Activated CD8-positive, alpha-beta memory T cell treated with anti-CD3 and anti-CD28 coated beads, Interleukin-2, amount 10 ng/mL, durations not matched to agents 7 days and 5 days (primary cell): ENCODE results near the gene SYCE3. TPM values are rescaled to one million over a fixed set of nuclear protein-coding genes. Genes with fewer than 3 reads are reported as not detected.
"Not testable (repeated sequence)": the region's sequence is repeated elsewhere in the genome, so short reads cannot be mapped to it uniquely, and the experiment has no call there.

Source experiments
- ATAC-seq: fragments of 150-1000 bp; cut with Tn5 transposase; one replicate; pipeline ENCODE4 v1.10.0; 2021; ENCODE audit warnings: moderate library complexity
- CTCF ChIA-PET: fragments of 350-600 bp; sonication (Branson Sonifier 250); formaldehyde crosslinking; loops from one replicate; lab custom pipeline; 2021; ENCODE audit warnings: antibody characterized with exemption; lab: Charles Lee
- DNase-seq: peaks from one replicate; pipeline ENCODE4 v3.0.0-alpha.2; 2020
- H3K27ac Mint-ChIP-seq: one replicate; pipeline ENCODE4 v1.8.0; 2021; ENCODE audit warnings: mild to moderate bottlenecking, mixed read lengths
- H3K27me3 Mint-ChIP-seq: one replicate; pipeline ENCODE4 v1.8.0; 2021; ENCODE audit warnings: mixed read lengths
- H3K36me3 Mint-ChIP-seq: one replicate; pipeline ENCODE4 v1.8.0; 2021; ENCODE audit warnings: mild to moderate bottlenecking, mixed read lengths
- H3K4me1 Mint-ChIP-seq: one replicate; pipeline ENCODE4 v1.8.0; 2021; ENCODE audit warnings: mixed read lengths
- H3K4me3 Mint-ChIP-seq: one replicate; pipeline ENCODE4 v1.8.0; 2021; ENCODE audit warnings: mild to moderate bottlenecking, moderate library complexity, mixed read lengths
- H3K9me3 Mint-ChIP-seq: one replicate; pipeline ENCODE4 v1.8.0; 2022; ENCODE audit warnings: low read depth, mixed read lengths
- total RNA-seq, 2 experiments: library from RNA; stranded (reverse); gene quantifications; one replicate each; pipeline ENCODE4 v1.2.3, GENCODE V29; 2021

The SYCE3 gene
- total RNA-seq, 2 experiments from 2014 or later, result 0.76 to 0.96 TPM

- Mint-ChIP-seq H3K4me1 (peaks cover 50% of the 10 kb centered on the region), H3K27me3 (no peaks in the 10 kb centered on the region), H3K4me3 (peak overlapping the region; percentile 54), H3K9me3 (no peaks in the 10 kb centered on the region), H3K36me3 (peaks cover 3% of the 10 kb centered on the region), H3K27ac (peak overlapping the region; percentile 80)
- DNase-seq (no peak), ATAC-seq (no peak)
- CTCF ChIA-PET, result interaction anchor here (0.9 to 8.5 kb wide), 13 partner anchors 8 to 297 kb away, joined by 3 to 75 read pairs (median 8); partner anchors contain the start of genes HDAC10, NCAPH2, SCO2 and SYCE3
Observed at GRCh38 chr22:50547263-50547985, 15.3 kb downstream of the SYCE3 start.

- CTCF ChIA-PET, result interaction anchor here (0.8 to 8.5 kb wide), 12 partner anchors 7 to 94 kb away, joined by 3 to 75 read pairs (median 18); partner anchors contain the start of genes NCAPH2, SCO2, SYCE3 and TYMP
- Mint-ChIP-seq H3K4me1 (peaks cover 58% of the 10 kb centered on the region), H3K4me3 (peak overlapping the region; percentile 32), H3K27me3 (no peaks in the 10 kb centered on the region), H3K36me3 (peaks cover 4% of the 10 kb centered on the region), H3K27ac (peak overlapping the region; percentile 92), H3K9me3 (no peaks in the 10 kb centered on the region)
- ATAC-seq, result no peak
- DNase-seq, result no peak
Observed at GRCh38 chr22:50546326-50547262, 16.1 kb downstream of the SYCE3 start.

- no peaks in the 10 kb centered on the region for H3K27me3 Mint-ChIP-seq
- peaks cover 7% of the 10 kb centered on the region for H3K36me3 Mint-ChIP-seq
- H3K9me3 Mint-ChIP-seq, result no peaks in the 10 kb centered on the region
- CTCF ChIA-PET, result interaction anchor here (0.7 to 2.5 kb wide), 10 partner anchors 8 to 95 kb away, joined by 3 to 22 read pairs (median 6); partner anchors contain the start of genes SCO2, SYCE3 and TYMP
- DNase-seq, result peak; percentile 78
- H3K4me3 Mint-ChIP-seq, result peak within 1 kb of the TSS; percentile 32
- H3K4me1 Mint-ChIP-seq, result peaks cover 65% of the 10 kb centered on the region
- peak; percentile 20 for ATAC-seq
- H3K27ac Mint-ChIP-seq, result peak within 1 kb of the TSS; percentile 92
Observed at GRCh38 chr22:50545522-50546325, 17.0 kb downstream of the SYCE3 start, which contains the start of gene KLHDC7B. Gene KLHDC7B, plus strand, starts transcription at chr22:50545899. Its CDS starts 345 bp downstream, at chr22:50546244.

- Mint-ChIP-seq H3K4me1 (peaks cover 64% of the 10 kb centered on the region), H3K4me3 (peak overlapping the region; percentile 49)
Observed at GRCh38 chr22:50544746-50545253, 17.9 kb downstream of the SYCE3 start.

GRCh38 chr22:50544078-50544745 is 18.5 kb downstream of the SYCE3 start:
- Mint-ChIP-seq H3K27me3 (no peaks in the 10 kb centered on the region), H3K27ac (peak overlapping the region; percentile 92), H3K4me1 (peaks cover 65% of the 10 kb centered on the region), H3K4me3 (peak overlapping the region; percentile 49), H3K9me3 (no peaks in the 10 kb centered on the region), H3K36me3 (peaks cover 7% of the 10 kb centered on the region)
- ATAC-seq (peak; percentile 51), DNase-seq (peak; percentile 93)
- CTCF ChIA-PET, result interaction anchor here (1.6 to 2.5 kb wide), 6 partner anchors 12 to 77 kb away, joined by 6 to 22 read pairs (median 16); partner anchors contain the start of genes SCO2, SYCE3 and TYMP

More at GRCh38 chr22:50544746-50545253, 17.9 kb downstream of the SYCE3 start:
- CTCF ChIA-PET, result interaction anchor here (0.7 to 2.5 kb wide), 7 partner anchors 9 to 77 kb away, joined by 3 to 22 read pairs (median 12); partner anchors contain the start of genes SCO2, SYCE3 and TYMP
- Mint-ChIP-seq H3K27ac (peak overlapping the region; percentile 92), H3K9me3 (no peaks in the 10 kb centered on the region), H3K36me3 (peaks cover 7% of the 10 kb centered on the region), H3K27me3 (no peaks in the 10 kb centered on the region)
- DNase-seq (peak; percentile 74), ATAC-seq (no peak)

- peak overlapping the region; percentile 98 for H3K27ac Mint-ChIP-seq
- ATAC-seq, result no peak
Observed at GRCh38 chr22:50542416-50542927, 20.2 kb downstream of the SYCE3 start.

GRCh38 chr22:50541667-50542026 is 21.1 kb downstream of the SYCE3 start:
- peak; percentile 13 for ATAC-seq

More at GRCh38 chr22:50542416-50542927, 20.2 kb downstream of the SYCE3 start:
- CTCF ChIA-PET, result interaction anchor here (1.7 to 5.5 kb wide), 3 partner anchors 13 to 17 kb away, joined by 4 to 53 read pairs (median 6); partner anchors contain the start of genes SCO2 and TYMP
- peaks cover 73% of the 10 kb centered on the region for H3K4me1 Mint-ChIP-seq
- DNase-seq, result peak; percentile 66
- H3K9me3 Mint-ChIP-seq, result no peaks in the 10 kb centered on the region
- no peaks in the 10 kb centered on the region for H3K27me3 Mint-ChIP-seq
- no peak overlapping the region for H3K4me3 Mint-ChIP-seq
- H3K36me3 Mint-ChIP-seq, result peaks cover 15% of the 10 kb centered on the region

GRCh38 chr22:50540381-50540780 is 22.3 kb downstream of the SYCE3 start:
- no peaks in the 10 kb centered on the region for H3K27me3 Mint-ChIP-seq
- H3K4me3 Mint-ChIP-seq, result no peak overlapping the region
- CTCF ChIA-PET, result interaction anchor here (0.8 to 5.5 kb wide), 7 partner anchors 8 to 81 kb away, joined by 3 to 53 read pairs (median 18); partner anchors contain the start of genes SCO2, SYCE3 and TYMP
- no peaks in the 10 kb centered on the region for H3K9me3 Mint-ChIP-seq
- H3K4me1 Mint-ChIP-seq, result peaks cover 68% of the 10 kb centered on the region
- ATAC-seq (no peak), DNase-seq (no peak)
- H3K27ac Mint-ChIP-seq, result peak overlapping the region; percentile 98
- peaks cover 18% of the 10 kb centered on the region for H3K36me3 Mint-ChIP-seq

More at GRCh38 chr22:50541667-50542026, 21.1 kb downstream of the SYCE3 start:
- Mint-ChIP-seq H3K27ac (peak overlapping the region; percentile 98), H3K36me3 (peaks cover 15% of the 10 kb centered on the region), H3K4me1 (peaks cover 74% of the 10 kb centered on the region)
- H3K4me3 Mint-ChIP-seq, H3K9me3 Mint-ChIP-seq, H3K27me3 Mint-ChIP-seq: not testable (repeated sequence)
- peak; percentile 76 for DNase-seq
- CTCF ChIA-PET, result interaction anchor here (1.4 to 5.5 kb wide), 4 partner anchors 12 to 79 kb away, joined by 4 to 53 read pairs (median 19); partner anchors contain the start of genes SCO2, SYCE3 and TYMP

- H3K4me3 Mint-ChIP-seq, result no peak overlapping the region
- H3K36me3 Mint-ChIP-seq, result peaks cover 18% of the 10 kb centered on the region
- no peaks in the 10 kb centered on the region for H3K27me3 Mint-ChIP-seq
- no peak for ATAC-seq
- peak overlapping the region; percentile 98 for H3K27ac Mint-ChIP-seq
- H3K9me3 Mint-ChIP-seq, result no peaks in the 10 kb centered on the region
- no peak for DNase-seq
- H3K4me1 Mint-ChIP-seq, result peaks cover 74% of the 10 kb centered on the region
- CTCF ChIA-PET, result interaction anchor here (2.1 to 5.5 kb wide), 4 partner anchors 9 to 83 kb away, joined by 8 to 53 read pairs (median 31); partner anchors contain the start of genes SCO2, SYCE3 and TYMP
Observed at GRCh38 chr22:50537765-50538164, 25.0 kb downstream of the SYCE3 start.

GRCh38 chr22:50536226-50536625 is 26.5 kb downstream of the SYCE3 start:
- H3K4me3 Mint-ChIP-seq, result no peak overlapping the region
- CTCF ChIA-PET, result interaction anchor here (1.2 to 2.7 kb wide), 4 partner anchors 9 to 27 kb away, joined by 3 to 8 read pairs (median 6); partner anchors contain the start of genes KLHDC7B, SCO2 and SYCE3
- DNase-seq (no peak), ATAC-seq (no peak)
- H3K27me3 Mint-ChIP-seq, result no peaks in the 10 kb centered on the region
- H3K4me1 Mint-ChIP-seq, result peaks cover 61% of the 10 kb centered on the region
- no peaks in the 10 kb centered on the region for H3K9me3 Mint-ChIP-seq
- peaks cover 12% of the 10 kb centered on the region for H3K36me3 Mint-ChIP-seq
- peak overlapping the region; percentile 46 for H3K27ac Mint-ChIP-seq

- peaks cover 11% of the 10 kb centered on the region for H3K36me3 Mint-ChIP-seq
- no peaks in the 10 kb centered on the region for H3K27me3 Mint-ChIP-seq
- H3K27ac Mint-ChIP-seq, result no peak overlapping the region
- CTCF ChIA-PET, result interaction anchor here (1.1 to 2.7 kb wide), 3 partner anchors 9 to 28 kb away, joined by 3 to 8 read pairs (median 8); partner anchors contain the start of genes SCO2 and SYCE3
- no peaks in the 10 kb centered on the region for H3K9me3 Mint-ChIP-seq
- ATAC-seq (no peak), DNase-seq (no peak)
- H3K4me3 Mint-ChIP-seq, result no peak overlapping the region
- H3K4me1 Mint-ChIP-seq, result peaks cover 52% of the 10 kb centered on the region
Observed at GRCh38 chr22:50535113-50535512, 27.6 kb downstream of the SYCE3 start.
